Endothelial cell of umbilical vein (primary cell): ENCODE measurements around the gene LYSMD4.

Experiments used
- CTCF ChIP-seq, 2 donors: IDR thresholded peaks; 1 replicate in 1 of 2; 2 replicates in 1 of 2; pipeline ENCODE4 v1.5.1; 2011; ENCODE audit warnings: low read length in 2 of 2, mild to moderate bottlenecking in 2 of 2, moderate library complexity in 2 of 2, control low read depth in 1 of 2, inconsistent platforms in 1 of 2, low read depth in 1 of 2; ENCODE audit not compliant: insufficient read depth in 1 of 2; ENCODE audit errors: extremely low read depth in 1 of 2
- MYC ChIP-seq: IDR thresholded peaks from one replicate; pipeline ENCODE4 v1.6.1; 2011; ENCODE audit warnings: mild to moderate bottlenecking, low read depth, low read length
- POLR2AphosphoS5 ChIP-seq: IDR thresholded peaks from 2 replicates; pipeline ENCODE4 v1.6.1; 2012; ENCODE audit warnings: low read depth, mild to moderate bottlenecking, control low read depth, low read length, moderate library complexity; ENCODE audit not compliant: insufficient read depth

GRCh38 chr15:99735868-99736267 lies 2.6 kb upstream of the LYSMD4 start:
- TF ChIP-seq CTCF (IDR thresholded peaks at IDR 0.05; ENCODE audit: extremely low read depth in 1 of 2, insufficient read depth in 1 of 2, low read depth in 1 of 2, low read length in 2 of 2) = no peak
- no peak for TF ChIP-seq MYC
- TF ChIP-seq POLR2AphosphoS5 = no peak
